ENCODE measurements around the gene CMBL. TPM values are rescaled to one million over a fixed set of nuclear protein-coding genes. Genes with fewer than 3 reads are reported as not detected.
"Not testable (repeated sequence)": the region's sequence is repeated elsewhere in the genome, so short reads cannot be mapped to it uniquely, and the experiment has no call there.

CMBL gene
- total and polyA plus RNA-seq, 8 donors = 6.2 to 20.3 (median 11.6) TPM

DNA sequence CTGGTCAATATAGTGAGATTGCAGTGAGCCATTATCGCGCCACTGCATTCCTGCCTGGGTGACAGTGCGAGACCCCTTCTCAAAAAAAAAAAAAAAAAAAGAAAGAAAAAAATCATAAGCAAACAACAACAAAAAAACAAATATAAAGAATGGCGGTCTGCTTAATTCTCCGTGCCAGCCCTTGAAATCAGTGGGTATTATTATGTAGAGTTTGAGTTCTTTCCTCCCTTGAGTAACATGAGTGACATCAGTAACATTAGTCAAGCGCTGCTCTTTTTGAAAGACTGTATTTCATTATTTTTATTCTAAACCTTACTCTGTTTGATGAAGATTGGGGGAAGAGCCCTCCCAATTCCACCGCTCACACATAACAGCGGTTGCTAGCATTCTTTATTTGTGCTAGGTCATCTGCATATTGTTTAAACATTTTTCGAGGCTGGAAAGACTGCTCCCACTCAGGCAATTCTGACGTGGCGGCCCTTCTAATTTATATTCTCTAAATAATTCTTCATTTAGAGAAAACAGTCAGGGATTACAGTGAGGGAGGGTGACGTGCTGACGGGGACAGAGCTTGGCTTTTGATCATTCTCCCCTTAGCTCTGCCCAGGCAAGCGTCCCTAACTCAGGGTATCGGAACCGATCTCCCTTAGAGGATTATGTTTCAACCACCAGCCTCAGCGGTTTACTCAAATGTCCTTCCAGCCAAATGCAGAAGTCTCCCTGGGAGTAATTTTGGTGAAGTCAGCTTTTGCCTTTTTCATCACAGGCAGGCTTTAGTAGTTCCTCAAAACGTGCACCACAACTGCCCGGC lies 44.9 kb upstream of the CMBL start:
- peak; percentile 17 to 43 (median 32) for ATAC-seq
- H3K27ac ChIP-seq = peak overlapping the region; percentile 92 to 100 (median 98)
- no peak for FAIRE-seq
- TF ChIP-seq, protein P1, sequence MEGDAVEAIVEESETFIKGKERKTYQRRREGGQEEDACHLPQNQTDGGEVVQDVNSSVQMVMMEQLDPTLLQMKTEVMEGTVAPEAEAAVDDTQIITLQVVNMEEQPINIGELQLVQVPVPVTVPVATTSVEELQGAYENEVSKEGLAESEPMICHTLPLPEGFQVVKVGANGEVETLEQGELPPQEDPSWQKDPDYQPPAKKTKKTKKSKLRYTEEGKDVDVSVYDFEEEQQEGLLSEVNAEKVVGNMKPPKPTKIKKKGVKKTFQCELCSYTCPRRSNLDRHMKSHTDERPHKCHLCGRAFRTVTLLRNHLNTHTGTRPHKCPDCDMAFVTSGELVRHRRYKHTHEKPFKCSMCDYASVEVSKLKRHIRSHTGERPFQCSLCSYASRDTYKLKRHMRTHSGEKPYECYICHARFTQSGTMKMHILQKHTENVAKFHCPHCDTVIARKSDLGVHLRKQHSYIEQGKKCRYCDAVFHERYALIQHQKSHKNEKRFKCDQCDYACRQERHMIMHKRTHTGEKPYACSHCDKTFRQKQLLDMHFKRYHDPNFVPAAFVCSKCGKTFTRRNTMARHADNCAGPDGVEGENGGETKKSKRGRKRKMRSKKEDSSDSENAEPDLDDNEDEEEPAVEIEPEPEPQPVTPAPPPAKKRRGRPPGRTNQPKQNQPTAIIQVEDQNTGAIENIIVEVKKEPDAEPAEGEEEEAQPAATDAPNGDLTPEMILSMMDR (IDR thresholded peaks at IDR 0.05) = no peak
- H3K4me3 ChIP-seq = peak overlapping the region; percentile 62 to 98 (median 94)
- intact Hi-C loops (cut with DNase I) = no loop called here
- WGBS, 2 donors = 11 to 13% methylated on average over 19 of the region's 19 CpGs
- peaks cover 5 to 29% (median 15%) of the 10 kb centered on the region in 3 donors for H3K4me1 ChIP-seq
- no peak for DNase-seq
- no peaks in the 10 kb centered on the region for H3K36me3 ChIP-seq
- no peaks in the 10 kb centered on the region for H3K27me3 ChIP-seq
- H3K9me3 ChIP-seq = no peaks in the 10 kb centered on the region

DNA sequence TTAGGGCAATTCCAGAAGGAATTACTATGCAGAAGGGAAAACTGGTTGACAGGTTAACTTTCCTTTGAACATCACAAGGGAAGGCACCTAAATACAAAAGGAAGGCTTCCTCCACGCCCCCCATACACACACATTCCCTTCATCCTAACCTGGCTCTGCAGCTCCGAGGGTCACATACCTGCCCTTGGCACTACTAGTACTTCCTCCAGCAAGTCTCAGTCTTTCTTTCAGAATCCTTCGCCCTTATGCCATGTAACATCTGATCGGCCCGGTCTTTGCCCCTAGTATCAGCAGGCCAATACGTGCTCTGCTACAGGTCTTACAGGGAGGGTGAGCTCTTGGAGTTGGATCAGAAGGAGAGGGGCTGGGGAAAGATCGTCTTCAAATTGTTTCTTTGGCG lies 44.2 kb upstream of the CMBL start:
- TF ChIP-seq, protein P1 (IDR thresholded peaks at IDR 0.05) = no peak
- FAIRE-seq (no peak), DNase-seq (no peak), ATAC-seq (no peak)
- WGBS, 2 donors = 74 to 76% methylated on average over 8 of the region's 8 CpGs
- Histone ChIP-seq H3K27me3 (no peaks in the 10 kb centered on the region), H3K36me3 (no peaks in the 10 kb centered on the region), H3K27ac (peak overlapping the region in 3 of 4 donors; percentile 92 to 100 (median 99)), H3K9me3 (no peaks in the 10 kb centered on the region), H3K4me1 (peaks cover 5 to 23% (median 8%) of the 10 kb centered on the region in 3 donors), H3K4me3 (no peak overlapping the region)
- intact Hi-C loops (cut with DNase I) = no loop called here

DNA sequence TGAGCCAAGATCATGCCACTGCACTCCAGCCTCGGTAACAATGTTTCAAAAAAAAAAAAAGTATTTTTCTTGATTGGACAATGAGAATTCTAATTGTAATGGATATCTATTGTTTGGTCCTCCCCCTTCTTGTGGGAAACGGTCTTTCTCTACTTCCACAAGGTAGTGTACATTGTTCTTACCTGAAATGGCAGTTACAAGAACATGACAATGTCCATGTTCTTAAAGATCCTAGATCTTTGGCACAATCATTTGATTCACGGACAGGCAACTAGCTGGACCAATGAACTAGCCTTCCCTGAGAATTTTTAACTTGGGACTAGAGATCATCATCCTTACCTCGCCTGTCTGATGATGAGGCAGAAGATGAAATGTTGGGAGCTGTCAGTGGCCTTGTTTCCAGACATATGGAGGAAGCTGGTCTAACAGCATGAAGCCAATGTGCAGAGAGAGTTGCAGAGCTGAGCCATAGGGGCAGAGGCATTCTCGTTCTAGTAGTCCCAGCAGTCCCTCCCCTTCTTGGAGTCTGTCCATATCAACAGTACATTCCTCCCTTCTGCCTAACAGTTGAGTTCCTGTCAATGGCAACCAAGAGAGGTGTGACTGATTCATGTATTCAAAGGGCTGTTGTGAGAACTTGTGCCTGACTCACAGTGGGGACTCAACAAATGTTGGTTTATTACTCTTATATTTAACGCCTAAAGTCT lies 43.6 kb upstream of the CMBL start:
- H3K9me3 ChIP-seq = no peaks in the 10 kb centered on the region

DNA sequence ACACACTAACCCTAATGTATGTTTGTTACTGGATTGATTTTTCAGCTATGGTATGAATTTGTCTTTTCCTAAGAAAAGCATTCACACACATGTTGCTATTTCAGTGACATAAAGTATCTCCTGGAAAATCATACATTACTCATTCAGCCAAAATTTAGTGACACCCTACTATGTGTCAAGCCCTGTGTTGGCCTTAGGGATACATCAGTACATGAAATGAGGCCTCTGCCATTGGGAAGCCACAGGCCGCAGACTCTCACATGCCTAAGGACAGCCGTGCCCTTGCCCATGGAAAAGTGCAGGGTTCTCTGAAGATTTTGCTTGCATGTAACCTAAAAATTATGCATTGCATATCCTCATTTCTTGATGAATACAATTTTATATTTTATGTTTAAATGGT lies 40.6 kb upstream of the CMBL start:
- intact Hi-C loops (cut with DNase I) = loop anchor here in 1 of 3 donors (10.0 kb wide), 1 partner anchor 53 kb away; no protein-coding TSS in a partner anchor
- DNase-seq (no peak), FAIRE-seq (no peak)

More for the DNA sequence above, 43.6 kb upstream of the CMBL start:
- Histone ChIP-seq H3K27ac (no peak overlapping the region), H3K4me3 (no peak overlapping the region), H3K4me1 (peaks cover 0 to 19% (median 8%) of the 10 kb centered on the region in 3 donors), H3K27me3 (no peaks in the 10 kb centered on the region), H3K36me3 (no peaks in the 10 kb centered on the region)
- no peak for FAIRE-seq
- TF ChIP-seq, protein P1 (IDR thresholded peaks at IDR 0.05) = no peak
- WGBS, 2 donors = 81 to 82% methylated on average over 6 of the region's 6 CpGs
- no peak for DNase-seq
- intact Hi-C loops (cut with DNase I) = no loop called here
- ATAC-seq = no peak

DNA sequence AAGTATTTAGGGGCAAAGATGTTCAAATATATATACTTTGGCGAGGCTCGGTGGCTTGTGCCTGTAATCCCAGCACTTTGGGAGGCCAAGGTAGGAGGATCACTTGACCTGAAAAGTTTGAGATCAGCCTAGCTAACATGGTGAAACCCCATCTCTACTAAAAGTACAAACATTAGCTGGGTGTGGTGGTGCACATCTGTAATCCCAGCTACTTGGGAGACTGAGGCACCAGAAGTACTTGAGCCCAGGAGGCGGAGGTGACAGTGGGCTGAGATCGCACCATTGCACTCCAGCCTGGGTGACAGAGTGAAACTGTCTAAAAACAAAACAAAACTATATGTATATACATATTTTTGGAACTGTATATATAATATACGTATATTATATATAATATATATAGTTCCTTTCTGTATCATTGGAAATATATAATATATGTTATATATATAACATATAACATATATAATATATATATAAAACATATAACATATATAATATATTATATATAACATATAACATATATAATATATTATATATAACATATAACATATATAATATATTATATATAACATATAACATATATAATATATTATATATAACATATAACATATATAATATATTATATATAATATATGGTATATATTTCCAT lies 36.9 kb upstream of the CMBL start:
- FAIRE-seq (peak; percentile 99), ATAC-seq (peak in 1 of 4 donors; percentile 14)
- 94 to 97% methylated on average over 5 of the region's 5 CpGs for WGBS, 2 donors

More for the DNA sequence above, 40.6 kb upstream of the CMBL start:
- H3K36me3 ChIP-seq = no peaks in the 10 kb centered on the region
- TF ChIP-seq, protein P1 (IDR thresholded peaks at IDR 0.05) = no peak
- WGBS, 2 donors = 90 to 92% methylated on average over 2 of the region's 2 CpGs
- H3K4me3 ChIP-seq = no peak overlapping the region
- H3K27ac ChIP-seq = no peak overlapping the region
- peaks cover 0 to 10% (median 8%) of the 10 kb centered on the region in 3 donors for H3K4me1 ChIP-seq
- no peaks in the 10 kb centered on the region for H3K9me3 ChIP-seq
- no peak for ATAC-seq
- H3K27me3 ChIP-seq = no peaks in the 10 kb centered on the region

More for the DNA sequence above, 36.9 kb upstream of the CMBL start:
- H3K4me3 ChIP-seq, H3K36me3 ChIP-seq, H3K4me1 ChIP-seq, DNase-seq, H3K9me3 ChIP-seq, H3K27me3 ChIP-seq, H3K27ac ChIP-seq: not testable (repeated sequence)
- intact Hi-C loops (cut with DNase I) = loop anchor here in 1 of 3 donors (10.0 kb wide), 1 partner anchor 50 kb away; no protein-coding TSS in a partner anchor

Measured in pancreas (tissue), 10 donors.